Measurements from ENCODE around the gene SLC10A7.

DNA sequence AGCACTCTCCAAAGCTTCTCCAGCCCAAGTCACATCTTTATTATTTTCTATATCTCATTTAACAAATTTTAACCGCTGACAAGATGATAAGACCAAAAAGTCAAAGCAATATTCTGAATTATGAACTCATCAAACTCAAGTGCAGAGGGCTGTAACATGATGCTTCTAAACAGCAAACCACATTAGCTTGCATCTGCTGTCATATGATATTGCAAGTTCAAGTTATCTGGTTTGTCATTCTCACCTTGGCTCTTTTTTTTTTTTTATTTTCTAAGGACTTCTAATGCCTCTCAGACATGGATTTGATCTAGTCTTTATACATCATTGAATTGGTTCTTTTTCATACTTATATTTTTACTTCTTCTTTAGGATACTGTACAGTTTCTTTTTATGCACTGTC is 93.4 kb downstream of the SLC10A7 start:
- TF ChIP-seq POLR2A (IDR thresholded peaks at IDR 0.05; ENCODE audit: low read depth, low read length) (no peak), POLR2AphosphoS5 (IDR thresholded peaks at IDR 0.05; ENCODE audit: low read depth, low read length) (no peak), TAF1 (IDR thresholded peaks at IDR 0.05; ENCODE audit: borderline replicate concordance, low read depth, low read length) (no peak)

Data from GM12892 (cell line).